Eye (tissue), 1 donor: Measurements from ENCODE around the gene KLHL1.

ENCODE experiments used
- DNase-seq: peaks from one replicate; pipeline ENCODE4 v3.0.0-alpha.2; 2015

KLHL1 gene

GRCh38 chr13:69999875-70000274, 108.4 kb downstream of the KLHL1 start:
- no peak for DNase-seq

DNA sequence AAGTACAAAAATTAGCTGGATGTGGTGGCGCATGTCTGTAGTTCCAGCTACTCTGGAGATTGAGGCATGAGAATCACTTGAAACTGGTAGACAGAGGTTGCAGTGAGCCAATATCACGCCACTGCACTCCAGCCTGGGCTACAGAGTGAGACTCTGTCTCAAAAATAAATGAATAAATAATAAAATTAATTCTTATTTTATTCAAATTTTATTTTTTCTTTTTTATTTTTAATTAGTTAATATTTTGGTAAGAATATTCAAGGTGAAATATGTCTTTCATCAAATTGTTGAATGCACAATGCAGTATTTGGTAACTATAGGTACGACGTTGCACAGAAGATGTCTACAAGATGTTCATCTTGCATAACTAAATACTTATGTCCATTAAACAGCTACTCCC, 111.2 kb downstream of the KLHL1 start:
- DNase-seq: no peak

DNA sequence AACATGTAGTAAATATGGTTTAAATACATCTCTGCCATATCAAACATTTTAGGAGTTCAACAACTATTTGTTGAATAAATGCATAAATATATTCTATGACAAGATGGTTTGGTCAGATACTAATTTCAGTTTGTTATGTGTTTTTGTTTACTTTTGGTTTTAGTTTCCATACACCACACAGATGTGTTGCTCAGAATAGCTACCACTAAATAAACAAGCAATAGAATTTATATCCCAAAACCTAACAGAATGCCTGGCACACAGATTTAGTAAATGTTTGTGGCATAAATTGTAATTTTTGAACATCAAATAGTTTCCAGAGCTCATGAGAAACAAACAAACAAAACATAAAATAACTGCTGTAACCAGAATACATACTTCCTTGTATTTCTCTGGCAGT, 127.5 kb downstream of the KLHL1 start:
- no peak for DNase-seq

DNA sequence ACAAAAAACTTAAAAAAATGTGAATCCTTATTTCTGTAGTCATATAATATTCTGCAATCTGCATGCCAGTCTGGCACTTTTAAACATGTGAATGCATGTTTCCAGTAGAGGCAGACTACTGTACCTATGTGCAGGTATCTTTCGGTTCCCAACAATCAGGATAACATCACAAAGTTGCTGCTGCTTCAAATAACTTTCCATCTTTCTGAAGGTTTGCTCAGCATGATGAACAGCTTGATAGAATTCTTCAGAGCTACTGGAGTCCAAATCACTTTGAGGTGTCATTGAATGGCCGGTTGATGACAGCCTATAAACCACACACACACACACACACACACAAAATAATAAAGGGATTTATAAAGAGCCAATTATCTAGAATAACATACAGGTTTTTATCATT, 132.8 kb downstream of the KLHL1 start:
- DNase-seq: no peak

DNA sequence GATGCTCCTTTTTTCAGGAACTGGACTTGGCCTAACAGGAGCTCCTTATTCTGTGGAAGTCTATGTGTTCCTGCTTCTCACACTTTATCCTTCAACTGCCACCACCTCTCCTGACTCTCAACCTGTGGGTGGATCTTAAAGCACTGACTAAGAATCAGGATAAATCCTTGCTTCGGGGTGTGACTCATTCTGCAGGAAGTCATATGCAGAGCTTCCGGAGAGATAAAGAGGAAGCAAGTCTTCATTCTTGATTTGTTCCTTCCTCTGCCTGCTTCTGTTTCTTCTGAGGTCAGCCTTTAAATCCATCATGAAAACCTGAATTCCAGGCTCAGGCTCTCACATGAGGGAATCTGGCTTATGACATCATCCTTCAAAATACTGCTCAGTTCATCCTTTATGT, 137.7 kb downstream of the KLHL1 start:
- DNase-seq: no peak

- no peak for DNase-seq
Observed at GRCh38 chr13:69959046-69959445, 149.2 kb downstream of the KLHL1 start.

DNA sequence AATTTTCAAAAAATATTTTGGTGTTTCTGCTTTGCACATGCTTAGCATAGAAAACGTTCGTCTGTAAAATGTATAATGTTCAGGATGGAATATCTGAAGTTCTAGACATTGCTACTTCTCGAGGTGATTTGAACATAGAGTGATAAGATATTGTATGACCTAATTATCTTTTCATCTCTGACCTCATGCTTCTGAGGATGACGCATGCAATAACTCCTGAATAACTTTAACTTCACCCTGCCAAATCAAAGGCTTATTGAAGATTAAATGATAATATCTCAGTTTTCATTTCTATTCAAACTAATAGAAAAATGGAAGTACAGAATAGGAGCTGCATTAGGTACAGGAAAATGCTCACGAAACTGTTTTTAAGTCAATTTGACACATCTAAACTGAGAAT, 151.4 kb downstream of the KLHL1 start:
- DNase-seq: no peak

- no peak for DNase-seq
Observed at GRCh38 chr13:69956349-69956748, 151.9 kb downstream of the KLHL1 start.

DNA sequence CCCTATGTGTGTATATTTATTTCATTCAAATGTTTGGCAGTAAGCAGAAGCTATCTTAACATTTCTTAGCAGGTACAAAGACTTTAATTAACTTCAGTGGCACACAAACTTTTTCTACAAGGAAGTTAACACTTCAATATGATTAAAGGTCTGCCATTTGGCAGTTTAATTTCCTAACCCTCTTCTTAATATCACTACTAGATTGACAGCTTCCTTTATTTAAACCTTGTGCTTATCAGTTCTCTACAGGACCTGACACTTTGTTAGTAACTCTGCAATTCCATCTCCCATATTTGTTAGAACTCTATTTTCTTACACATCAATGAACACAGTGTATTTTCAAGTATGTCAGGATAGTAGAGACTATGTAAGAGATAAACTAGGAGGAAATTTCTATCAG, 153.0 kb downstream of the KLHL1 start:
- no peak for DNase-seq

DNA sequence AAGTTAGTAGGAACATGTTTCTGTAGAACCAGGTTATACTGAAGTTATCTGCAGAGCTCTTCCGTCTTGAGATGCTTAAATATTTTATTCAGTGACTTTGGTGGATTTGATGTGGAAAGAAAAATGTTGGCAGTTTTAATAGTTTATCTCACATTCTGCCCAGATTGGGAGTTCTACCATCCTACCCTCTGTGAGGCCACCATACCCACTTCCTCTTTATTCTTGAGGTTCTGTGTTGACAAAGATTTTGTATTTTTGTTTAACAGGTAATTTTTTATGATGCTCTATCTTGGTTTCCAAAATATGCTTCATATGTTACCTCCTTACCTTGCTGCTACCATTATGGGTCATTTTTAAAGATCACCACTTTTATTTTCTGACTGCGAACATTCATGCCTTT, 156.8 kb downstream of the KLHL1 start:
- DNase-seq: no peak

DNA sequence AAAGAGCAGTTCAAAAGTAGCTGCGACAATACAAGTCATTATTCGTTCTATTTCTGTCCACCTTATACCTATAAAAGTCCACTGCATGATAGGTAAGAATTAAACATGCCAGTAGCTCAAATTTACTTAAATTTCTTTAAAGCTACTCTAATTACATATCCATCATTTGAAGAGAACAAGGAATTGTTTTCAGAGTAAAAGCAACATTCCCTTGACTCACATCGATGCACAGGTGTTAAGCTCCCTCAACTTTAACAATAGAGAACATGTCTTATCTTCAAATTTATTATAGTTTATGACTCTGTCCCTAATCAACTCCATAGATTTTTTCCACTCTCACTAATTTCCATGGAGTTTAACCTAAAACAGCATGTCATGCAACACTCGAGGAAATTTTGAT, 158.1 kb downstream of the KLHL1 start:
- no peak for DNase-seq

GRCh38 chr13:69948016-69948415, 160.2 kb downstream of the KLHL1 start:
- DNase-seq: no peak

GRCh38 chr13:69947582-69947981, 160.7 kb downstream of the KLHL1 start:
- DNase-seq: peak; percentile 41

DNA sequence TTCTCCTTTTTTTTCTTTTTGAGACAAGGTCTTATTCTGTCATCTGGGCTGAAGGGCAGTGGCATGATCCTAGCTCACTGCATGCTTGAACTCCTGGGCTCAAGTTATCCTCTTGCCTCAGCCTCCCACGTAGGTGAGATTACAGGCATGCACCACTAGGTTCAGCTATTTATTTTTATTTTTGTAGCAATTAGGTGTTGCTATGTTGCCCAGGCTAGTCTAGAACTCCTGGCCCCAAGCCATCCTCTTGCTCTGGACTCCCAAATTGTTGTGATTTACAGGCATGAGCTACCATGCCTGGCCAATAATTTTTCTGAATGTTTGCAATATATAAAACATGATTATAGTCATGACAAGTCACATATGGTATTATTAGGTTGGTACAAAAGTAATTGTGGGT, 161.7 kb downstream of the KLHL1 start:
- no peak for DNase-seq

- no peak for DNase-seq
Observed at GRCh38 chr13:69935043-69935442, 173.2 kb downstream of the KLHL1 start.

- DNase-seq: no peak
Observed at GRCh38 chr13:69928262-69928661, 180.0 kb downstream of the KLHL1 start.

DNA sequence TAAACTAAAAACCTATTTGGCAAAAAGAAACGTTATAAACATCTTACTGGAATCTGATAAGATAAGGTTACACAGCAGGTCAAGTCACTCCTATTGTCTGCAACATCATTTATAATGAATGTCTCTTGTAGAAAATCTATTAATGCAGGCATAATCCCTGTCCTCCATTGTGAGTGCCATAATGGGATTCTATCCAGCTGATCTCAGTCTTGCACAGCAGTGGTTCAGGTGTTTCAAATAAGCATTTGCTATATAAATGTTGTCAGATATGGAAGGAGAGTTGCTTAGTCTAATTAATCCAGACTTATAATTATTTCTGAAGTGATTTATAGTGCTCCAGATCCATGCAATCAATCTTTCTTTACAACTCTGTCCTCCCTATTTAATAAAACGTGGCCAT, 187.1 kb downstream of the KLHL1 start:
- DNase-seq: peak; percentile 58

DNA sequence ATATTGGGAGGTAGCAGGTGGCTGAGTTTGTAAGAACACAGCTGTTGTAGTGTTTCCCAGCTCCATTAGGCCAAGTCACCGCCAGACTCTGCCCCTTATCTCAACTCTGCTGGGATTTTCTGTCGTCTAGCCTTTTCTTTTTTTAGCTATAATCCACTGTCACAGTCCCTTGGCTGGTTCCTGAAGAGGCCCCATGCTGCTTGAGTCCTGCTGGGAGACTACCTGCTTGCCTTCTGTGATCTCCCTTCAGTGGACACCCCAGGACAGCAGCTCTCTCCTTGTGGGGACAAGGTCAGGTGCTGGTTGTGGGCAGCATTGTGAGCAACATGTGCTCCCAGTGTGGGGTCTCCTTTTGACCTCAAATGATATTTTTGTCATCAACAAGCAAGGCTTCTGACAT, 195.6 kb downstream of the KLHL1 start:
- peak; percentile 64 for DNase-seq

DNA sequence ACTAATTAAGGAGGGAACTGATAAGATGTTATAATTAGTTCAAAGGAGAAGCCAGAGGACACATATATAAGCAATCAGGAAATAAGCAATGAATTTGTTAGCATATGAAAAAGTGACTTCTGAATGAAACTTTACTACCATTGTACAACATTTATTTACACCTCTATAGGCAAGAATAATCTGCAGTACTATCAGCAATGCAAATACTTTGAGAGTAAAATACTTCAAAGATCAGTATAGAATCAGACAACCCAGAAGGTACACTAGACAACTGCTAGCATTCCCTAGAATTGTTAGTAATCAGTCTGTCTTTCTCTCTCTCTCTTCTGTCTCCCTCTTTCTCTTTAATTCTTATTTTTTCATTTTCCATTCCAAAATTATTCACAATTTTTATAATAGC, 197.5 kb downstream of the KLHL1 start:
- DNase-seq: no peak

DNA sequence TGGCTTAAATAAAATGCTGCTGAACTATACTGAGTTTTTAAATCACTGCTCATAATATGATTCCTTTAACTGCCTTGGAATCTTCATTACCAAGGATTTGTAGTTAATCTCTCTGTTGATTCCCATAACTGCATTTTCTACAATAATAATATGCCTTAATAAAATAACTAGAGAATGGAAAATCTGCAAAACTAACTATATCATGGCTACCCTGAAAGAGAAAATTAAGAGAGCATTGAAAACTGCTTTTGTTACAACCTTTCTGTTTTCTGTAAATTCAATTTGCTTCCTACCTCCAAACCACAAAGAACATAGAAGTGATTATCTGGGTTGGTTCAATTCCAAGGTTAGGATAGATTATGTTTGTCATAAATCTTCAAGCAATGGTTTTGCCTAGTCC, 203.5 kb downstream of the KLHL1 start:
- DNase-seq: no peak

DNA sequence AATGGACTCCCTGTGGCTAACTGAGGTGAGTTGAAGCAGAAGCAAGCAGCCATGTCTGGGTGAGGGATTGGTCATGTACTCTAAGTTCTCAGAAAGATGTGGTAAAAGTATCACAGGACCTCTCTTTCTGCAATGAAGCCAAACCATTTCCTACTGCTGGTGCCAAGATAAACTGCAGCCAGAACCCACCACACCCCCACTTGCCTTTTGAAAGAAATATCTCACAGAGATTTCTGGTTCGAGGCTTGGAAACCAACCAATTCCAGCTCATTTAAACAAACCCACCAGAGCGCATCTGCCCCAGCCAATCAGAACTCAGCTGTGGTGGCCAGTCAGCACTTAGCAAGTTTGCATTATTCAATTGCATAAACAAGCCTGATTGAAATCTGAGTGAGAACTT, 205.2 kb downstream of the KLHL1 start:
- no peak for DNase-seq

DNA sequence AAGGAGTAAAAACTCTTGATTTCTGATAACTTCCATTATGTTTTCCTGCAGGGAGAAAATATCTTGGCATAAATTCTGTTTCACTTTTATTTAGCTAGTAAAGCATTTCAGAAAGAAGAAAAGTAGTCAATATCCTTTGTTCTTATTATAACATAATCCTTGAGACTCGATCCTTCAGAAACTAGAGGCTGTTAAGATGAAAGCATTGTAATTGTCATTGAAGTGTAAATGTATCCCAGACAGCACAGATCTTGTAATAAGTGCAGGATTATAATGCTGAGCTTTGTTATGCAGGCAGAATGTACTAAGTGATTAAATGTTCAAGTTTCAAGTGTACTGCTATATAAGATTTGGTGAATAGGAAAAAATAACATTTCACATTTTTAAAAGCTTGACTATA, 225.8 kb downstream of the KLHL1 start:
- DNase-seq: no peak

DNA sequence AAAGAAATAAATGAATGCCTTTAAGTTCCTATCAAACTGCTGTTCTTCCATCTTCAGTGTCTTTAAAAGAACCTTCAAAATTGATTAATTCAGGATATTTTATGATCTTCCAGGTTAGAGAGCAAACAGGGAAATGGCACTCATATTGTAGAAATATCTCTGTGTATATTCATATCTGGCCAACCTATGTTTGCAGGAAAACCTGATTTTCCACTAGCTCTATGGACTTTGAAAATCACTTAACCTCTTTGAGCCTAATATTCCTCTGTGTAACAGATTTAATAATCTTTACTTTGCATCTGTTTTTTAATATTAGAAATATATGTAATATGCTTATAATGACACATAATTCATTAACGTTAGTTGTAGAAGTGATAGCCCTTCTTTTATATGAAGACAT, 228.3 kb downstream of the KLHL1 start:
- no peak for DNase-seq

- no peak for DNase-seq
Observed at GRCh38 chr13:69872321-69873047, 235.8 kb downstream of the KLHL1 start.

- DNase-seq: peak; percentile 18
Observed at GRCh38 chr13:69866555-69866954, 241.7 kb downstream of the KLHL1 start.
